Erythroblast (primary cell): ENCODE data around the gene COX6A1.

Experiments
- GATA1 ChIP-seq: IDR thresholded peaks from 2 replicates; pipeline ENCODE4 v1.6.1; 2011; ENCODE audit warnings: low read depth, mild to moderate bottlenecking, control low read depth, low read length, moderate library complexity
- POLR2A ChIP-seq: IDR thresholded peaks from 2 replicates; pipeline ENCODE4 v1.6.1; 2011; ENCODE audit warnings: mild to moderate bottlenecking, low read length

GRCh38 chr12:120490325-120490724 is 52.4 kb downstream of the COX6A1 start:
- TF ChIP-seq POLR2A = no peak
- TF ChIP-seq GATA1 = no peak
